Mucosa of descending colon (tissue), 3 donors: Measurements from ENCODE around the gene TM9SF4. TPM values are rescaled to one million over a fixed set of nuclear protein-coding genes. Genes with fewer than 3 reads are reported as not detected.

Experiments used
- ATAC-seq: fragments of 200-7000 bp; cut with Tn5 transposase; one replicate; pipeline ENCODE4 v1.9.1; 2020; ENCODE audit warnings: mild to moderate bottlenecking, moderate library complexity
- DNase-seq, 3 donors: peaks; one replicate each; pipeline ENCODE4 v3.0.0-alpha.2; 2020
- H3K36me3 ChIP-seq: fragments of 200-600 bp; one replicate; pipeline ENCODE4 v1.8.0; 2021; ENCODE audit warnings: low read depth, mild to moderate bottlenecking
- H3K4me1 ChIP-seq: fragments of 200-600 bp; one replicate; pipeline ENCODE4 v1.8.0; 2021; ENCODE audit warnings: low read depth, mild to moderate bottlenecking
- H3K4me3 ChIP-seq: fragments of 200-600 bp; one replicate; pipeline ENCODE4 v1.8.0; 2021; ENCODE audit warnings: mild to moderate bottlenecking
- H3K9me3 ChIP-seq: fragments of 200-600 bp; one replicate; pipeline ENCODE4 v1.8.0; 2021; ENCODE audit warnings: mild to moderate bottlenecking
- CTCF ChIP-seq: fragments of 200-600 bp; IDR thresholded peaks from one replicate; pipeline ENCODE4 v1.8.0; 2022; ENCODE audit warnings: antibody characterized with exemption, mild to moderate bottlenecking
- intact Hi-C, 2 donors: fragments of 100-400 bp; cut with DNase I in 1 of 2; cut with micrococcal nuclease in 1 of 2; formaldehyde crosslinking; loops; one replicate each; pipeline versions ENCODE4 v1.11.0 to v1.11.1; 2022; cut with DNase I, micrococcal nuclease
- total RNA-seq, 3 donors: library from RNA; stranded (reverse); fragmentation: NEBNext Ultra II Directional in 2 of 3; extraction: Animal tissue kit (Norgen Biotek cat#: 25700) in 2 of 3; gene quantifications; one replicate each; pipeline versions ENCODE4 v1.2.1 to v1.2.4, GENCODE V29; 2021 to 2023
- donor health status: DM: no; HTN: no; CAD: no; lungs with moderate emphysema.
- donor health status: DM: no; HTN: no; CAD: no.
- donor health status: DM: no; HTN: yes; CAD: no.

The TM9SF4 gene
- total RNA-seq, 3 donors from 2014 or later, result 54.1 to 74.7 (median 65.8) TPM

- no peaks in the 10 kb centered on the region for H3K9me3 ChIP-seq
- no peak for TF ChIP-seq CTCF
- peaks cover 4% of the 10 kb centered on the region for H3K36me3 ChIP-seq
- H3K4me1 ChIP-seq, result peaks cover 21% of the 10 kb centered on the region
- no peak overlapping the region for H3K4me3 ChIP-seq
- intact Hi-C loops, result no loop called here
- DNase-seq, result peak in 2 of 3 donors; percentile 64 to 82
- ATAC-seq, result peak; percentile 95
Measured at GRCh38 chr20:32216179-32217142, 106.9 kb downstream of the TM9SF4 start.

Other genes with a start within 250 kb of the TM9SF4 start
- 1 to 10 TPM in 1 of 3 donors, under 1 TPM in 1, not detected in 1; 0.58 to 1.7 TPM for gene DUSP15, start 239.2 kb upstream of the TM9SF4 start, total RNA-seq
- under 1 TPM in 1 of 3 donors, not detected in 2; 0.25 TPM for gene TTLL9, start 239.1 kb upstream of the TM9SF4 start, total RNA-seq
- gene PDRG1, start 157.7 kb upstream of the TM9SF4 start, total RNA-seq, result 10 to 100 TPM in 1 of 3 donors, 1 to 10 TPM in 2; 9.2 to 10.0 (median 9.9) TPM
- gene XKR7, start 141.6 kb upstream of the TM9SF4 start, total RNA-seq, result under 1 TPM; 0.09 to 0.13 (median 0.10) TPM
- 1 to 10 TPM; 1.2 to 3.7 (median 1.8) TPM for gene CCM2L, start 99.3 kb upstream of the TM9SF4 start, total RNA-seq
- gene HCK, start 57.5 kb upstream of the TM9SF4 start, total RNA-seq, result 10 to 100 TPM in 2 of 3 donors, 1 to 10 TPM in 1; 6.2 to 17.3 (median 13.4) TPM
- gene PLAGL2, start 98.0 kb downstream of the TM9SF4 start, total RNA-seq, result 10 to 100 TPM; 12.9 to 21.9 (median 16.5) TPM
- 10 to 100 TPM; 35.5 to 48.5 (median 44.8) TPM for gene POFUT1, start 98.2 kb downstream of the TM9SF4 start, total RNA-seq
- 10 to 100 TPM; 39.3 to 54.6 (median 52.0) TPM for gene KIF3B, start 167.9 kb downstream of the TM9SF4 start, total RNA-seq
- gene ASXL1, start 248.6 kb downstream of the TM9SF4 start, total RNA-seq, result 10 to 100 TPM; 47.4 to 78.9 (median 52.3) TPM